CD4-positive, alpha-beta T cell (primary cell): ENCODE measurements around the gene CDC42BPG. TPM values are rescaled to one million over a fixed set of nuclear protein-coding genes. Genes with fewer than 3 reads are reported as not detected.

Experiments used
- ATAC-seq: fragments of 200-7000 bp; cut with Tn5 transposase; one replicate; pipeline ENCODE4 v1.10.0; 2022; ENCODE audit warnings: mild to moderate bottlenecking; ENCODE audit not compliant: poor library complexity
- CTCF ChIA-PET: fragments of 350-600 bp; sonication (Branson Sonifier 250); formaldehyde crosslinking; loops from one replicate; lab custom pipeline; 2021; ENCODE audit warnings: antibody characterized with exemption, inconsistent platforms; lab: Charles Lee
- POLR2A ChIA-PET: fragments of 350-600 bp; sonication (Branson Sonifier 250); formaldehyde crosslinking; loops from one replicate; lab custom pipeline; 2021; ENCODE audit warnings: antibody characterized with exemption, inconsistent platforms; lab: Charles Lee
- DNase-seq, 14 experiments: peaks; one replicate each; pipeline ENCODE4 v3.0.0-alpha.2; 2013 to 2020; ENCODE audit warnings: mixed read lengths in 2 of 14
- H3K27ac ChIP-seq, 2 donors: one replicate each; pipeline versions ENCODE4 v1.5.1 to v1.7.0; 2013; ENCODE audit warnings: low read length in 2 of 2, low read depth in 1 of 2, mild to moderate bottlenecking in 1 of 2
- H3K27me3 ChIP-seq, 2 experiments: 1 replicate in 1 of 2; 2 replicates in 1 of 2; pipeline versions ENCODE4 v1.6.1 to v1.7.0; 2013; ENCODE audit warnings: low read length in 2 of 2, control low read depth in 1 of 2, mild to moderate bottlenecking in 1 of 2, moderate library complexity in 1 of 2; ENCODE audit not compliant: insufficient read depth in 2 of 2, control insufficient read depth in 1 of 2
- H3K36me3 ChIP-seq: one replicate; pipeline ENCODE4 v1.6.1; 2013; ENCODE audit warnings: low read length, control low read depth; ENCODE audit not compliant: insufficient read depth
- H3K4me1 ChIP-seq: one replicate; pipeline ENCODE4 v1.6.1; 2013; ENCODE audit warnings: low read length, control low read depth; ENCODE audit not compliant: insufficient read depth
- H3K4me3 ChIP-seq: one replicate; pipeline ENCODE4 v1.5.1; 2013; ENCODE audit warnings: mild to moderate bottlenecking, low read length, moderate library complexity
- H3K9me3 ChIP-seq, 2 experiments: 1 replicate in 1 of 2; 2 replicates in 1 of 2; pipeline versions ENCODE4 v1.6.1 to v1.7.0; 2013; ENCODE audit warnings: low read length in 2 of 2, mild to moderate bottlenecking in 2 of 2, control low read depth in 1 of 2, moderate library complexity in 1 of 2; ENCODE audit not compliant: control insufficient read depth in 1 of 2, insufficient read depth in 1 of 2
- H3K27ac Mint-ChIP-seq: one replicate; pipeline ENCODE4 v1.8.0; 2020; ENCODE audit warnings: mixed read lengths
- H3K27me3 Mint-ChIP-seq: one replicate; pipeline ENCODE4 v1.8.0; 2021; ENCODE audit warnings: mixed read lengths
- H3K36me3 Mint-ChIP-seq: one replicate; pipeline ENCODE4 v1.8.0; 2021; ENCODE audit warnings: low read depth, mixed read lengths
- H3K4me1 Mint-ChIP-seq: one replicate; pipeline ENCODE4 v1.8.0; 2021; ENCODE audit warnings: low read depth, mixed read lengths
- H3K4me3 Mint-ChIP-seq: one replicate; pipeline ENCODE4 v1.8.0; 2020; ENCODE audit warnings: mild to moderate bottlenecking, mixed read lengths
- H3K9me3 Mint-ChIP-seq: one replicate; pipeline ENCODE4 v1.8.0; 2020; ENCODE audit warnings: mixed read lengths
- intact Hi-C, 2 experiments: fragments of 100-400 bp; cut with DNase I in 1 of 2; cut with micrococcal nuclease in 1 of 2; formaldehyde crosslinking; loops; one replicate each; pipeline versions ENCODE4 v1.15.1 to v1.9.0; 2023 to 2025; cut with DNase I, micrococcal nuclease
- total RNA-seq, 174 experiments: library from RNA in 2 of 174; stranded (reverse) in 2 of 174; gene quantifications; one replicate each; pipeline ENCODE4 v1.2.3 and lab custom pipeline; 2021 to 2026
- TF ChIP-seq, protein P1 (sequence below): fragments of 200-600 bp; IDR thresholded peaks from one replicate; pipeline ENCODE4 v1.8.0; 2022; ENCODE audit warnings: antibody characterized with exemption, mild to moderate bottlenecking

CDC42BPG gene
- total RNA-seq, 2 experiments from 2014 or later, result 6.9 to 9.7 TPM

DNA sequence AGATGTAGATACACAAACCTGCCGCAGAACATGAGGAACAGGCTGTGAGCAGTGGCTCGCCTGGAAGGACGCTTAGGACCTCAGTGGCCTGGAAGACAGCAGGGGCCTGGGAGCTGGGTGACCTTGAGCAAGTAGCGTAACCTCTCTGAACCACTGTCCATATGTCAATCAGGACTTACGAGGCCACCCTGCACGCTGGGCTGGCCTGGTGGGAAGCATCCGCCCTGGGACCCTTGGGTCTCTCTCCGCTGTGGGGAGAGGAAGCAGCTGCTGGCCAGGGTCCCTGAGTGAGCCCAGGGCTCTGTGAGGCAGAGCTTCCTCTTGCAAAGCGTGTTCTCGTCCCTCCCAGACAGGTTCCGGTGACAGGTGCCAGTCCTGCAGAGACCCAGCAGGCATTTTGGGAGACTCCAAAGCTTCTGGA, 48.0 kb upstream of the CDC42BPG start:
- intact Hi-C loops, result loop anchor here (5.0 to 10.0 kb wide), 2 partner anchors 105 to 108 kb away; no protein-coding TSS in a partner anchor
- H3K4me3 ChIP-seq, result no peak overlapping the region
- TF ChIP-seq, protein P1, sequence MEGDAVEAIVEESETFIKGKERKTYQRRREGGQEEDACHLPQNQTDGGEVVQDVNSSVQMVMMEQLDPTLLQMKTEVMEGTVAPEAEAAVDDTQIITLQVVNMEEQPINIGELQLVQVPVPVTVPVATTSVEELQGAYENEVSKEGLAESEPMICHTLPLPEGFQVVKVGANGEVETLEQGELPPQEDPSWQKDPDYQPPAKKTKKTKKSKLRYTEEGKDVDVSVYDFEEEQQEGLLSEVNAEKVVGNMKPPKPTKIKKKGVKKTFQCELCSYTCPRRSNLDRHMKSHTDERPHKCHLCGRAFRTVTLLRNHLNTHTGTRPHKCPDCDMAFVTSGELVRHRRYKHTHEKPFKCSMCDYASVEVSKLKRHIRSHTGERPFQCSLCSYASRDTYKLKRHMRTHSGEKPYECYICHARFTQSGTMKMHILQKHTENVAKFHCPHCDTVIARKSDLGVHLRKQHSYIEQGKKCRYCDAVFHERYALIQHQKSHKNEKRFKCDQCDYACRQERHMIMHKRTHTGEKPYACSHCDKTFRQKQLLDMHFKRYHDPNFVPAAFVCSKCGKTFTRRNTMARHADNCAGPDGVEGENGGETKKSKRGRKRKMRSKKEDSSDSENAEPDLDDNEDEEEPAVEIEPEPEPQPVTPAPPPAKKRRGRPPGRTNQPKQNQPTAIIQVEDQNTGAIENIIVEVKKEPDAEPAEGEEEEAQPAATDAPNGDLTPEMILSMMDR, result no peak
- Mint-ChIP-seq H3K4me3 (no peak overlapping the region), H3K9me3 (no peaks in the 10 kb centered on the region), H3K27ac (no peak overlapping the region), H3K4me1 (peaks cover 8% of the 10 kb centered on the region), H3K36me3 (peaks cover 22% of the 10 kb centered on the region), H3K27me3 (no peaks in the 10 kb centered on the region)
- H3K27me3 ChIP-seq, result no peaks in the 10 kb centered on the region
- no peaks in the 10 kb centered on the region for H3K9me3 ChIP-seq
- ChIA-PET CTCF (no interaction called here), POLR2A (interaction anchor here (0.7 to 2.4 kb wide), 3 partner anchors 16 to 149 kb away, joined by 3 to 7 read pairs (median 6); partner anchors contain the start of gene RASGRP2)
- peaks cover 16% of the 10 kb centered on the region for H3K36me3 ChIP-seq
- H3K27ac ChIP-seq, result no peak overlapping the region
- peaks cover 26% of the 10 kb centered on the region for H3K4me1 ChIP-seq
- ATAC-seq (no peak), DNase-seq (no peak)

DNA sequence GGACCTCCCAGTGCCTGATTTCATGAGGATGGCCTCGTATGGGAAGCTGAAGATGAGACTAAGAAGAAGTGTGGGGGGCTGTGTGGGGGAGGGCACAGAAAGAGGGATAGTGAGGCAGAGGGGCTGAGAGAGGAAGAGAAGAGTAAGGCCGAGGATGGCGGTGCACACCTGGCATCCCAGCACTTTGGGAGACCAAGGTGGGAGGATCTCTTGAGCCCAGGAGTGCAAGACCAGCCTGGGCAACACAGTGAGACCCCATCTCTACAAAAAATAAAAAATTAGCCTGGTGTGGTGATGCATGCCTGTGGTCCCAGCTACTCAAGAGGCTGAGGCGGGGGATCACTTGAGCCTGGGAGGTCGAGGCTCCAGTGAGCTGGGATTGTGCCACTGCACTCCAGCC, 47.4 kb upstream of the CDC42BPG start:
- H3K36me3 Mint-ChIP-seq, result peaks cover 17% of the 10 kb centered on the region
- ATAC-seq (no peak), DNase-seq (no peak)
- H3K36me3 ChIP-seq, result peaks cover 13% of the 10 kb centered on the region
- ChIA-PET CTCF (no interaction called here), POLR2A (no interaction called here)
- intact Hi-C loops, result loop anchor here (5.0 to 10.0 kb wide), 2 partner anchors 105 to 107 kb away; no protein-coding TSS in a partner anchor
- no peak overlapping the region for H3K27ac Mint-ChIP-seq
- H3K9me3 Mint-ChIP-seq, result no peaks in the 10 kb centered on the region
- H3K27me3 ChIP-seq, result no peaks in the 10 kb centered on the region
- no peaks in the 10 kb centered on the region for H3K27me3 Mint-ChIP-seq
- TF ChIP-seq, protein P1, result no peak
- H3K27ac ChIP-seq, result no peak overlapping the region
- peaks cover 11% of the 10 kb centered on the region for H3K4me1 Mint-ChIP-seq
- H3K4me1 ChIP-seq, result peaks cover 29% of the 10 kb centered on the region
- H3K4me3 Mint-ChIP-seq, result no peak overlapping the region
- no peaks in the 10 kb centered on the region for H3K9me3 ChIP-seq
- no peak overlapping the region for H3K4me3 ChIP-seq

DNA sequence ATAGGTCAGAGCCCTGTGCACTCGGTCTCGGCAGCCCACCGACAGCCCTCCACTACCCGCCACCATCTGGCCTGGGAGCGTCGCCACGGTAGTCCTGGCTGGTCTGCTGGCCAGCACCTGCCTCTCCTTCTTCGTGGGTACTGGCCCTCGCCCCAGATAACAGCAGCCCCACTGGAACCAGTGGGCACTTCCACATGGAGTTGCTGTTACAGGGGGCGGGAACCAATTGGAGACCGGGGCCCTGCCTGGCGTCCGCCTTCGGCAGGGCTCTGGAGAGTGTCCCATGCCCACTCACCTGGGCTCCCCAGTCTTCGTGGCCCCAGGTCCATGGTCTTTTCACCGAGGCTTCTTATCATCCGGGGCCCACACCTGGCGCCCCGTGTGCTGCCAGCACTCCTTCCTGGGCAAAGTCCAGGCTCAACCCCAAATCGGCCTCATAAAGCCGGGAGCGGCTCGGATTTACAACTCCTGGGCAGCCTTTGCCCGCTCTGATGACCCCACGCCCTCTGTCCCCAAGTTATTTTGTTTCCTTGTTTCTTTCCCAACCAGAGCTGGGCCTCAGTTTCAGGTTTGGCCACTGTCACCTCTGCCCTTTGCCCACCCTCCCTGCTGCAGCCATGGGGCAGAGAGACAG, 46.9 kb upstream of the CDC42BPG start:
- Mint-ChIP-seq H3K27ac (no peak overlapping the region), H3K36me3 (peaks cover 12% of the 10 kb centered on the region), H3K27me3 (no peaks in the 10 kb centered on the region), H3K4me3 (no peak overlapping the region), H3K4me1 (peaks cover 11% of the 10 kb centered on the region), H3K9me3 (no peaks in the 10 kb centered on the region)
- DNase-seq (no peak), ATAC-seq (no peak)
- Histone ChIP-seq H3K4me3 (no peak overlapping the region), H3K4me1 (peaks cover 29% of the 10 kb centered on the region), H3K36me3 (peaks cover 13% of the 10 kb centered on the region), H3K27me3 (no peaks in the 10 kb centered on the region), H3K9me3 (no peaks in the 10 kb centered on the region), H3K27ac (no peak overlapping the region)
- ChIA-PET CTCF (interaction anchor here (1.4 kb wide), 1 partner anchor 18 kb away, joined by 4 read pairs; no protein-coding TSS in a partner anchor), POLR2A (no interaction called here)
- intact Hi-C loops, result loop anchor here (5.0 to 10.0 kb wide), 2 partner anchors 104 to 107 kb away; no protein-coding TSS in a partner anchor
- TF ChIP-seq, protein P1, result no peak
